Adrenal gland (tissue), 5 donors: ENCODE data around the gene PLAC8.
"Not testable (repeated sequence)": the region's sequence is repeated elsewhere in the genome, so short reads cannot be mapped to it uniquely, and the experiment has no call there.

Experiments
- CTCF ChIP-seq, 6 experiments: fragments of 450-650 bp in 4 of 6; fragments of 200-600 bp in 2 of 6; sonication (generic) in 1 of 6; IDR thresholded peaks; 1 replicate in 5 of 6; 2 replicates in 1 of 6; pipeline versions ENCODE4 v1.5.1 to v1.8.0; 2016 to 2021; ENCODE audit warnings: antibody characterized with exemption in 6 of 6, mild to moderate bottlenecking in 2 of 6, moderate library complexity in 1 of 6
- POLR2A ChIP-seq, 2 donors: fragments of 450-650 bp; IDR thresholded peaks; one replicate each; pipeline ENCODE4 v1.6.1; 2017; ENCODE audit warnings: antibody characterized with exemption in 2 of 2, mild to moderate bottlenecking in 2 of 2, moderate library complexity in 1 of 2
- donor health status: DM: no; HTN: no; CAD: no.

- TF ChIP-seq CTCF, POLR2A (IDR thresholded peaks at IDR 0.05): not testable (repeated sequence)
Measured at GRCh38 chr4:83043157-83043556, 71.4 kb downstream of the PLAC8 start.
